NCI-H1930 (cell line): Measurements from ENCODE around the gene PSMD13.
"Not testable (repeated sequence)": the region's sequence is repeated elsewhere in the genome, so short reads cannot be mapped to it uniquely, and the experiment has no call there.

Experiments used
- DNase-seq, 2 experiments: peaks; one replicate each; lab custom pipeline; 2025; lab: John Stamatoyannopoulos, UW

The PSMD13 gene

GRCh38 chr11:272931-273198, 36.1 kb downstream of the PSMD13 start:
- no peak for DNase-seq

- DNase-seq: no peak
Measured at GRCh38 chr11:276219-276618, 39.4 kb downstream of the PSMD13 start.

DNA sequence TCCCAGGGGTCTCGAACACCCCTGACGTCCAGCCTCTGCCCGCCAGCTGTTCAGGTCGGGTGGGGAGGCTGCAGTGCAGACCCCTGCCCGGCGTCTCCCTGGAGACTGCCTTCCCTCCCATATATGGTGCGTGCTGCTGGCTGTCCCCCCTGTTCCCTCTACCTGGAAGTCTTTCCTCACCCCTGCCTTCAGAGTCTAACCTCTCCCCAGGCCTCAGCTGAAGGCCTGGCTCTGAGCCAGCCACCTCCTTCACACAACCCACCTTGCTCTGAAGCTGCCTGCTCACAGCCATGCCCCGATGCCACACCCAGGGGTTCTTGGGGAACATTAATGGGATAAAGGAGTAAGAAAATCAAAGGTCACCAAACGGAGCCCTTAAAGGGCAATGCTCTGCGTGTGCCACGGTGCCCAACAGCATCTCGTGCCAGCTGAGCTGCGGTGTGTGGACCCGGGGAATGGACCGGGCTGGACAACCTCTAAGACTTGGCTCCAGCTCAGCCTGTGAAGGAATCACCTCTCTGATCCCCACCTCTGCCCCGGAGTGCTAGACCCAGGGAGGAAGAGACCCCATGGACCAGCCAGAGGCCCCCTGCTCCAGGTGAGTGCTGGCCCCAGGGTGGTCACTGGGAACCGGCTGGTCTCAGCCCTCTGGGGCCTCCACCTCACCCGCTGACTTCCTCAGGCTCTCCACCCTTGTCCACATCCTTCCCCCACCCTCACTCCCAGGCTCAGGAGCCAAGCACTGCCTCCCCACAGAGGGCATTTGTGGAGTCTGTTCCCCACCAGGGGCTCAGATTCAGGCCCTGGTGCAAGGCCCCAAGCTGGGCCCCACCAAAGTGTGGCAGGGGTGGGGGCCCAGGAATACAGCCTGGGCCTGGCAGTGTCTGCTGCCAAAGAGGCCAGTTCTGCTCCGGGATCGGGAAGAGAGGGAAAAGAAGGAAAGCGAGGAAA, 41.5 kb downstream of the PSMD13 start, which contains the start of gene NLRP6:
NLRP6 (plus strand) TSS at position 407 of the 951 bp plus-strand sequence; CDS start at position 570, 163 bp downstream.
- DNase-seq: no peak

DNA sequence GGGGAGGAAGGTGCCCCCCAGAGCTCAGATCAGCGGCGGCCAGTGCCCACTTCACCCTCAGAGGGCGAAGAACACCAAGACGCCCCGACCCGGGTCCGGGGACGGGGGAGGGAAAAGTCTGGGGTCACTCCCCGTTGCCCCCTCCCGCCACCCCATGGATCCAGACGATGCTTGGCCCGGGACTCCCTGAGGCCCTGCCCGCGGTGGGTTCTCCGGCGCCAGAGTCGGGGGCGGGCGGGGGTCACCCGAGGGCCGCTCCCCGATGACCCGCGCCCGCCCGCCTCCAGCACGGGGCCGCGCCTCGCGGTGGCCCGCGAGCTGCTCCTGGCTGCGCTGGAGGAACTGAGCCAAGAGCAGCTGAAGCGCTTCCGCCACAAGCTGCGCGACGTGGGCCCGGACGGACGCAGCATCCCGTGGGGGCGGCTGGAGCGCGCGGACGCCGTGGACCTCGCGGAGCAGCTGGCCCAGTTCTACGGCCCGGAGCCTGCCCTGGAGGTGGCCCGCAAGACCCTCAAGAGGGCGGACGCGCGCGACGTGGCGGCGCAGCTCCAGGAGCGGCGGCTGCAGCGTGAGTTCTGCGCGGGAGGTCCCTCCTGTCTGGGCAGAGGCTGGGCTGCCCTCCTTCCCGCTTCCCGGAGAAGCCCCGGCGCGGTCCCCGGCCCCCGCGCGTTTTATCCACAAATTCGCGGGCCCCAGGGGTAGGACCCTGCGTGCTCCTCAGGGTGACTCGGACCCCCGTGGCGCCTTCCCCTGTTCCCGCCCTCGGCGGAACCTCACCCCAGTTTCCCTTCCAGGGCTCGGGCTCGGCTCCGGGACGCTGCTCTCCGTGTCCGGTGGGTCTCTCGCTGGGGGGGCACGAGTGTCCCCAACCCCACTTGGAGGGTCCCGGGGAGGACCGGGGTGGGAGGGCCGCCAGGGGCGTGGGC, 42.5 kb downstream of the PSMD13 start:
- no peak for DNase-seq

DNA sequence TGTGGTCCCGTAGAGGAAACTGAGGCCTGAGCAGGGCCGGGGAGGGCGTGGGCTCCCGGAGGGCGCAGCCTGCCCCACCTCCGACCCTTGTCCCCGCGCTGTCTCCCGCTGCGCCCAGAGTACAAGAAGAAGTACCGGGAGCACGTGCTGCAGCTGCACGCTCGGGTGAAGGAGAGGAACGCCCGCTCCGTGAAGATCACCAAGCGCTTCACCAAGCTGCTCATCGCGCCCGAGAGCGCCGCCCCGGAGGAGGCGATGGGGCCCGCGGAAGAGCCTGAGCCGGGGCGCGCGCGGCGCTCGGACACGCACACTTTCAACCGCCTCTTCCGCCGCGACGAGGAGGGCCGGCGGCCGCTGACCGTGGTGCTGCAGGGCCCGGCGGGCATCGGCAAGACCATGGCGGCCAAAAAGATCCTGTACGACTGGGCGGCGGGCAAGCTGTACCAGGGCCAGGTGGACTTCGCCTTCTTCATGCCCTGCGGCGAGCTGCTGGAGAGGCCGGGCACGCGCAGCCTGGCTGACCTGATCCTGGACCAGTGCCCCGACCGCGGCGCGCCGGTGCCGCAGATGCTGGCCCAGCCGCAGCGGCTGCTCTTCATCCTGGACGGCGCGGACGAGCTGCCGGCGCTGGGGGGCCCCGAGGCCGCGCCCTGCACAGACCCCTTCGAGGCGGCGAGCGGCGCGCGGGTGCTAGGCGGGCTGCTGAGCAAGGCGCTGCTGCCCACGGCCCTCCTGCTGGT, 43.4 kb downstream of the PSMD13 start:
- DNase-seq: no peak

GRCh38 chr11:280706-281485, 44.1 kb downstream of the PSMD13 start:
- DNase-seq: no peak

GRCh38 chr11:281486-282161, 44.8 kb downstream of the PSMD13 start:
- no peak for DNase-seq

DNA sequence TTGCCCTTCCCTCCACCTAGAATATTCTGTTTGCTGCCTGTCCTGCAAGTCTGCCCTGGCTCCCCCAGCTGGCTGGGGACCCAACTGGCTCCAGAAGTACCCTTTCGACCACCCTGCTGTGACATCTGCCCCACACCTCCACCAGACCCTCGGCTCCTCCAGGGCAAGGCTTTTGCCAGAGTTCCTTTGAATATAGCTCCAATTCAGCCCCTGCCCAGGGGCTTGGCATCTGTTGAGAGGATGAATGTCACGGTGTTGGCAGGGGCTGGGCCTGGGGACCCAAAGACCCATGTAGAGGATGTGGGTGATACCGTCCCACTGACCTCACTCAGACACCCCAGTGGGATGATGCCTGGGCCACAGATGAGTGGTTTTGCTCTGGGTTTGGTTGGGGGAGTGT, 45.4 kb downstream of the PSMD13 start:
- DNase-seq: no peak

GRCh38 chr11:282630-283360, 46.0 kb downstream of the PSMD13 start:
- DNase-seq: no peak

- no peak for DNase-seq
Measured at GRCh38 chr11:283405-284104, 46.8 kb downstream of the PSMD13 start.

DNA sequence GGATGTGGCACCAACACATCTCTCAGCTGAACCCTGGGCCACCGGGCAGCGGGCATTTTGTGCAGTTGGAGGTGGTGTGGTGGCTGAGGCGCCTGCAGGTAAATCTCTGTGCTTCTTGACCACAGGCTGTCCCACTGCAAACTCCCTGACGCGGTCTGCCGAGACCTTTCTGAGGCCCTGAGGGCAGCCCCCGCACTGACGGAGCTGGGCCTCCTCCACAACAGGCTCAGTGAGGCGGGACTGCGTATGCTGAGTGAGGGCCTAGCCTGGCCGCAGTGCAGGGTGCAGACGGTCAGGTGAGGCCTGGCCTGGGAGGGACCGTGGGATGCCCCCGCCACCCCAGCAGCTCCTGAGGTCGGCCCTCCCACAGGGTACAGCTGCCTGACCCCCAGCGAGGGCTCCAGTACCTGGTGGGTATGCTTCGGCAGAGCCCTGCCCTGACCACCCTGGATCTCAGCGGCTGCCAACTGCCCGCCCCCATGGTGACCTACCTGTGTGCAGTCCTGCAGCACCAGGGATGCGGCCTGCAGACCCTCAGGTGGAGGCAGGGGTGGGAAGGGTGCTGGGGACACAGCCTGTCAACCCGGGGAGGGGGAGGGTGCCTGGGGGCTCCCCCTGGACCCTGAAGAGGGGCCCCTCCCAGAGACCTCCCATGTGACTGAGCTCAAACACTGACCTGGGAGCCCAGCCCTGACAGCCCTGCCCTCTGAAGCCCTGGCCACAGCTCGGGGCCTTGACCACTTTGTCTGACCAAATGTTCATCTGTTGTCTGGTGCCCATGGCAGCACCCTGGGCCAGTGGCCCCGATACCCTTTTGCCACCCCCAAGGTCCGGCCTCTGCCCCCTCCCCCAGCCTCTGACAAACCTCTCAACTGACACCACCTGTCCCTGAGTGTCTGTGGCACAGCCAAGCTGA, 47.6 kb downstream of the PSMD13 start:
- no peak for DNase-seq

DNA sequence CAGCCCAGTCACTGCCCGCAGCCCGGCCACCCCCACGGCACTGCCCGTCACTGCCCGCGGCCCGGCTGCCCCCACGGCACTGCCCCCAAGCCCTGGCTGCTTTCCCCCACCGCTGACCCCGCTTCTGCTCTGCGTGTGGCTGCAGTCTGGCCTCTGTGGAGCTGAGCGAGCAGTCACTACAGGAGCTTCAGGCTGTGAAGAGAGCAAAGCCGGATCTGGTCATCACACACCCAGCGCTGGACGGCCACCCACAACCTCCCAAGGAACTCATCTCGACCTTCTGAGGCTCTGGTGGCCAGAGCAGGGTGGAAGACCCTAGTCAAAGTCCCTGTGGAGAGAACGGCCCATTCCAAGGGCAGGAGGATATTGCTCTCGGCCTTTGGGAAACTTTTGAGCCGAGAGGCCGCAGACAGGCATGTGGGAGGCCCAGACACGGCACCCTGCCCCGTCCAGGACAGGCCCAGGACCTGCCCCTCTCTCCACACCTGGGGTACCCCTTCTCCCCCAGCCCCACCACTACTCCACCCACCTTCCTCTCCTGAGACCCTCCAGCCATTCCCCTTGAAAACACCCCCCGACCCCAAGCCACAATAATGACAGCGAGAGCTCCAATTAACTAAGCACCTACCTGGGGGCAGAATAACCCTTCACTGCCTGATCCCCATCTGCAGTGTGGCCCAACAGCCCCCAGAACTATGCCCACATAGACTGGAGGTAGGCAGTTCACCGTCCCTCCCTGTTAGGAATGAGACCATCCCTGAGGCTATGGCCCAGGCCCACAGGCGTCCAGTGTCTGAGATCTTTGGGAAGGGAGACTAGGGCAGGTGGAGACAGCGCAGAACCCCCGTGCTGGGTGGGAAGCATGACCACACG, 48.5 kb downstream of the PSMD13 start:
- no peak for DNase-seq

DNA sequence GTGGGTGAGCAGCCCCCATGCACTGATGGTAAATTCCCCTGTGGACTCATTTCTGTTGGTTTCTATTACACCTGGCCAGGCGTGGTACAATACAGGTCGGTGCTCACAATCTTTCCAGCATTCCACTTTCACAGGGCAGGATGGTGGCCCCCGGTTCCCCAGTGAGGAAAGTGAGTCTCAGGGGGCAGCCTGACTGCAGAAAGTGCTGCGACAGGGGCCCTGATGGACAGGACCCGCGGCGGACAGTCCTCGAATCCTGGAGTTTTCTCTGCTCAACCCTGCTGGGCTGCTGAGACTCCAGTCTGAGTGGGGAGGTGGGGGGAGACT, 49.1 kb downstream of the PSMD13 start:
- DNase-seq: no peak

GRCh38 chr11:286977-287820, 50.4 kb downstream of the PSMD13 start:
- DNase-seq: not testable (repeated sequence)

GRCh38 chr11:287821-288477, 51.2 kb downstream of the PSMD13 start:
- DNase-seq: no peak
